Germinal center (tissue), 1 donor: ENCODE results near the gene ITGB6.
"Not testable (repeated sequence)": the region's sequence is repeated elsewhere in the genome, so short reads cannot be mapped to it uniquely, and the experiment has no call there.

Source experiments
- DNase-seq: peaks from one replicate; pipeline ENCODE4 v3.0.0; 2012; ENCODE audit warnings: mixed read lengths, low spot score

Gene ITGB6

GRCh38 chr2:160139991-160140390 is 60.1 kb downstream of the ITGB6 start:
- no peak for DNase-seq

- DNase-seq = no peak
Measured at GRCh38 chr2:160139350-160139749, 60.7 kb downstream of the ITGB6 start.

GRCh38 chr2:160138406-160138805 is 61.7 kb downstream of the ITGB6 start:
- no peak for DNase-seq

GRCh38 chr2:160137464-160137863 is 62.6 kb downstream of the ITGB6 start:
- no peak for DNase-seq

- no peak for DNase-seq
Measured at GRCh38 chr2:160132761-160133160, 67.3 kb downstream of the ITGB6 start.

- DNase-seq = no peak
Measured at GRCh38 chr2:160126756-160127155, 73.3 kb downstream of the ITGB6 start.

- no peak for DNase-seq
Measured at GRCh38 chr2:160126315-160126714, 73.8 kb downstream of the ITGB6 start.

- no peak for DNase-seq
Measured at GRCh38 chr2:160125828-160126227, 74.2 kb downstream of the ITGB6 start.

- DNase-seq = no peak
Measured at GRCh38 chr2:160125366-160125765, 74.7 kb downstream of the ITGB6 start.

- DNase-seq = no peak
Measured at GRCh38 chr2:160124571-160124970, 75.5 kb downstream of the ITGB6 start.

- DNase-seq = not testable (repeated sequence)
Measured at GRCh38 chr2:160114721-160115120, 85.4 kb downstream of the ITGB6 start.

GRCh38 chr2:160114020-160114419 is 86.1 kb downstream of the ITGB6 start:
- no peak for DNase-seq

GRCh38 chr2:160111951-160112798 is 87.9 kb downstream of the ITGB6 start:
- no peak for DNase-seq

- DNase-seq = no peak
Measured at GRCh38 chr2:160110674-160111239, 89.3 kb downstream of the ITGB6 start.

- peak; percentile 41 for DNase-seq
Measured at GRCh38 chr2:160109939-160110673, 90.0 kb downstream of the ITGB6 start.

- no peak for DNase-seq
Measured at GRCh38 chr2:160109243-160109642, 90.8 kb downstream of the ITGB6 start.

GRCh38 chr2:160108646-160109045 is 91.4 kb downstream of the ITGB6 start:
- no peak for DNase-seq

GRCh38 chr2:160105366-160105765 is 94.7 kb downstream of the ITGB6 start:
- DNase-seq = no peak

GRCh38 chr2:160104115-160104514 is 96.0 kb downstream of the ITGB6 start:
- DNase-seq = no peak

GRCh38 chr2:160097326-160097725 is 102.7 kb downstream of the ITGB6 start:
- no peak for DNase-seq

- no peak for DNase-seq
Measured at GRCh38 chr2:160096409-160096808, 103.7 kb downstream of the ITGB6 start.

- DNase-seq = no peak
Measured at GRCh38 chr2:160092445-160092844, 107.6 kb downstream of the ITGB6 start.

- no peak for DNase-seq
Measured at GRCh38 chr2:160091381-160091780, 108.7 kb downstream of the ITGB6 start.
